OCI-LY3 (cell line): ENCODE results near the gene MERTK.

Experiments
- H2AFZ ChIP-seq: fragments of 200-600, 300-600 bp; shearing (Covaris generic); 2 replicates; pipeline ENCODE4 v1.6.0; 2014; ENCODE audit warnings: antibody characterized with exemption, low read depth, low read length
- H3K27ac ChIP-seq: fragments of 200-600, 300-600 bp; sonication (generic); 2 replicates; pipeline ENCODE4 v1.5.1; 2014; ENCODE audit warnings: mild to moderate bottlenecking, low read length, moderate library complexity, mixed read lengths
- H3K27me3 ChIP-seq: fragments of 200-600, 300-600 bp; sonication (generic); 2 replicates; pipeline ENCODE4 v1.6.1; 2014; ENCODE audit warnings: low read depth, low read length, mixed read lengths
- H3K36me3 ChIP-seq: fragments of 200-600, 300-600 bp; sonication (generic); replicated peaks from 2 replicates; pipeline ENCODE3; 2014; ENCODE audit warnings: low read depth, low read length, mixed read lengths
- H3K4me1 ChIP-seq: fragments of 300-600, 200-600 bp; sonication (generic); 2 replicates; pipeline ENCODE4 v1.6.1; 2014; ENCODE audit warnings: low read length, mixed read lengths
- H3K4me2 ChIP-seq: fragments of 200-600, 300-600 bp; sonication (generic); 2 replicates; pipeline ENCODE4 v1.6.1; 2014; ENCODE audit warnings: low read length, mixed read lengths
- H3K4me3 ChIP-seq: fragments of 300-600, 200-600 bp; sonication (generic); 2 replicates; pipeline ENCODE4 v1.5.1; 2014; ENCODE audit warnings: antibody characterized with exemption, mild to moderate bottlenecking, low read length, moderate library complexity
- H3K79me2 ChIP-seq: fragments of 300-600, 200-600 bp; shearing (Covaris generic); 2 replicates; pipeline ENCODE4 v1.6.1; 2014; ENCODE audit warnings: mild to moderate bottlenecking, low read length, mixed read lengths
- H3K9ac ChIP-seq: fragments of 300-600, 200-600 bp; shearing (Covaris generic); 2 replicates; pipeline ENCODE4 v1.6.0; 2014; ENCODE audit warnings: mild to moderate bottlenecking, low read length, moderate library complexity
- H3K9me3 ChIP-seq: fragments of 200-600, 300-600 bp; shearing (Covaris generic); 2 replicates; pipeline ENCODE4 v1.6.1; 2014; ENCODE audit warnings: low read length, mixed read lengths; ENCODE audit not compliant: insufficient read depth
- H4K20me1 ChIP-seq: fragments of 200-600, 300-600 bp; sonication (generic); 2 replicates; pipeline ENCODE4 v1.6.1; 2016; ENCODE audit warnings: low read length, mixed read lengths; ENCODE audit not compliant: insufficient read depth
- CTCF ChIP-seq: fragments of 200-600, 300-600 bp; sonication (generic); IDR thresholded peaks from 2 replicates; pipeline ENCODE4 v1.5.1; 2014; ENCODE audit warnings: antibody characterized with exemption, low read length, low read depth
- EZH2phosphoT487 ChIP-seq: fragments of 200-600 bp; shearing (Covaris generic); IDR thresholded peaks from 2 replicates; pipeline ENCODE4 v1.6.1; 2018; ENCODE audit warnings: antibody characterized with exemption, mixed run types, low read depth

MERTK gene

GRCh38 chr2:112026509-112026908, 128.1 kb downstream of the MERTK start:
- H3K27ac ChIP-seq = no peak overlapping the region
- no peaks in the 10 kb centered on the region for H3K4me1 ChIP-seq

DNA sequence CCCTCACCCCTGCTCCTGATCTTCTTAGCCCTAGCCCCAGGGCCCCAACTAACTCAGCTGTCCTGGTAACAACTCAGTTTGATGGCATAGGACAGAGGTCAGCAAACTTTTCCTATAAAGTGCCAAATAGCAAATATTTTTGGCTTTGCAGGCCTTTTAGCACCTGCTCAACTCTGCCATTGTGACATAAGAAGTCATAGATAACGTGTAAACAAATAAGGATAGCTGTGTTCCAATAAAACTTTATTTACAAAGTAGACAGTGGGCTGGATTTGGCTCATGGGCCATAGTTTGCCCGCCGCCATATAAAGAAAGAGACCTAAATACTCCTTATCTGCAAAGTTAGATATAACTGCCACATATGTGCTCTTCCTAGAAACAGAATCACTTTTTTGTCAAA, 129.4 kb downstream of the MERTK start:
- H2AFZ ChIP-seq = no peak overlapping the region
- no peak overlapping the region for H3K4me2 ChIP-seq
- no peak overlapping the region for H3K27ac ChIP-seq
- TF ChIP-seq EZH2phosphoT487 (no peak), CTCF (no peak)
- H3K4me1 ChIP-seq = no peaks in the 10 kb centered on the region
- no peaks in the 10 kb centered on the region for H3K36me3 ChIP-seq
- no peak overlapping the region for H3K4me3 ChIP-seq
- H3K79me2 ChIP-seq = no peaks in the 10 kb centered on the region
- H3K9me3 ChIP-seq = no peaks in the 10 kb centered on the region
- no peaks in the 10 kb centered on the region for H3K27me3 ChIP-seq
- H3K9ac ChIP-seq = no peak overlapping the region
- H4K20me1 ChIP-seq = no peaks in the 10 kb centered on the region

More at GRCh38 chr2:112026509-112026908, 128.1 kb downstream of the MERTK start:
- no peaks in the 10 kb centered on the region for H3K79me2 ChIP-seq
- H4K20me1 ChIP-seq = no peaks in the 10 kb centered on the region
- no peaks in the 10 kb centered on the region for H3K9me3 ChIP-seq
- TF ChIP-seq EZH2phosphoT487 (no peak), CTCF (no peak)
- no peak overlapping the region for H3K9ac ChIP-seq
- no peak overlapping the region for H3K4me2 ChIP-seq
- H3K27me3 ChIP-seq = no peaks in the 10 kb centered on the region
- no peaks in the 10 kb centered on the region for H3K36me3 ChIP-seq
- H2AFZ ChIP-seq = no peak overlapping the region
- no peak overlapping the region for H3K4me3 ChIP-seq

DNA sequence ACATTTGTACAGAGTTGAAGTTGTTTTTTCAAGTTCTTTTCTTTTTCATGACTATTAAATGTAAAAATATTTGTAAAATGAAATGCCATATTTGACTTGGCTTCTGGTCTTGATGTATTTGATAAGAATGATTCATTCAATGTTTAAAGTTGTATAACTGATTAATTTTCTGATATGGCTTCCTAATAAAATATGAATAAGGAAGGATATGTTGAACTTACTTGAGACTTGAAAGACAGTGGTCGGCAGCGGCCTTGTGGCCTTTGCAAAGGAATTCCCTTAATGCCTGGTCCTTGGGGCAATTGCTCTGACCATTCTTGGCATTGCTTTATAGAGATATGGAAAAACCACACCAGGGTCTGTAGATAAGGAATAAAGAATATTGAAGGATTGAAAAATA, 130.8 kb downstream of the MERTK start:
- Histone ChIP-seq H3K79me2 (no peaks in the 10 kb centered on the region), H3K4me3 (no peak overlapping the region), H3K9me3 (no peaks in the 10 kb centered on the region), H3K4me1 (no peaks in the 10 kb centered on the region), H3K4me2 (no peak overlapping the region), H3K36me3 (no peaks in the 10 kb centered on the region), H3K27ac (no peak overlapping the region), H3K27me3 (no peaks in the 10 kb centered on the region), H2AFZ (no peak overlapping the region), H4K20me1 (no peaks in the 10 kb centered on the region), H3K9ac (no peak overlapping the region)
- TF ChIP-seq CTCF = no peak
- no peak for TF ChIP-seq EZH2phosphoT487

DNA sequence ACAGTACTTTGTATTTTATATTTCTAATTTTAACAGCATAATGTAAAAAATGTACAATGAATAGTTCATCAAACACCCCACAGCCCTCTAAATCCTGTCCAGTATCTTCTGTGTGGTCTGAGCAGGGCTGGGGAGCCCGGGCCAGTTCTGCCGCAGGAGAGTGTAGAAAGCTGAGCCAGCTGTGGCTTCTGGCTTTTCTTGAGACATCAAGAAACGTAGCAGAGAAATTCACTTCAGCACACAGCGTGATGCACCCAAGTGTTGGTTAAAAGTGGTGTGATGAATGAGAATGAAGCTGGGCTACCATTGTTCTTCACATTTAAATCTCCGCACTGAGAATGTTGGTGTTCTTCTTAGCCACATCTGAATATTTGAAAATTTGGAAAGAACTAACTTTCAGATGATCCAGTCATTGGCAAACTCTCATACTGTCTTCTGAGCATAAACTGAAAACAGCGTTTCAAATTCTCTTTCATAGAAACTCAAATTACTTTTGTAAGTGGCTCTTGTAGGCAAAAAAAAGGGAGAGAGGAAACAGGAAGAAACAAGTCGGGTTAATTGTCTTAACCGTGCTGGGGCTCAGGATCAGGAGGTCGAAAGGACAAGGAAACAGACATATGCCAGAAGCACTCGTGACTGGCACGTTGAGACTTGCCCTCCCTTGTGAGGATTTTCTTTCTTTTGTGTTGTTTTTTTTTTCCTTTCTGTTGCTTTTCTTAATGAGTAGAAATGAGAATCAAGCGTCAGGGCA, 133.2 kb downstream of the MERTK start:
- H2AFZ ChIP-seq = peak overlapping the region; percentile 65; the same call in 1 of the 2 replicates
- H3K9ac ChIP-seq = no peak overlapping the region
- no peaks in the 10 kb centered on the region for H3K79me2 ChIP-seq
- no peak overlapping the region for H3K4me3 ChIP-seq
- TF ChIP-seq EZH2phosphoT487 (no peak), CTCF (no peak)
- peak overlapping the region; percentile 13; the same call in 1 of the 2 replicates for H3K4me2 ChIP-seq
- H3K4me1 ChIP-seq = no peaks in the 10 kb centered on the region
- H3K9me3 ChIP-seq = no peaks in the 10 kb centered on the region
- no peaks in the 10 kb centered on the region for H3K27me3 ChIP-seq
- no peaks in the 10 kb centered on the region for H3K36me3 ChIP-seq
- no peaks in the 10 kb centered on the region for H4K20me1 ChIP-seq
- no peak overlapping the region for H3K27ac ChIP-seq
